Measurements from ENCODE around the gene AUTS2. TPM values are rescaled to one million over a fixed set of nuclear protein-coding genes. Genes with fewer than 3 reads are reported as not detected.

Gene AUTS2
- total and polyA plus RNA-seq, 10 of the 15 experiments (the other 5 are each of a cell fraction or from before 2014, with no cell fraction given) = 6.4 to 55.6 (median 21.6) TPM

DNA sequence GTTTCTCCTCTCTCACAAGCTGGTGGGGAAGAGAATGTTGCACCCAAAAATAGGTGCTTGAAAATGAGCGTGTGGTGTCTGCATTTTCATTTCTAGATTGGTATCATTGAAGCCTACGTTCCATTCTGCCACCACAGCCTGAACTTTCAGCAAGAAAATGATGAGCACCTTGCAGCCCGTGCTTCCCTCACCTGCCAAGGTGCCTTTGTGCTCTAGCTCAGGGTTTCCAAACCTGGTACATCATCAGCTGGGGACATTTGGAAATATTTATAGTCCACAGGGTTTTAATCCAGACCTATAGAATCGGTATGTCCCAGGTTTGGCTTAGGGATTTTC is 701.2 kb downstream of the AUTS2 start:
- ATAC-seq (no peak), DNase-seq (ENCODE audit: low read depth, low spot score) (no peak), FAIRE-seq (no peak)
- ChIA-PET RAD21 (ENCODE audit: unreplicated experiment) (no interaction called here), CTCF (interaction anchor here (0.9 kb wide), 1 partner anchor 8 kb away, joined by 3 read pairs; no protein-coding TSS in a partner anchor), POLR2A (no interaction called here), SMC1A (ENCODE audit: uncharacterized antibody, unreplicated experiment) (interaction anchor here (0.9 to 1.2 kb wide), 2 partner anchors 32 to 61 kb away, joined by 3 read pairs; no protein-coding TSS in a partner anchor)
- intact Hi-C loops (cut with micrococcal nuclease; ENCODE audit: unreplicated experiment) = no loop called here
- Histone ChIP-seq H4K20me1 (ENCODE audit: control insufficient read depth, insufficient read depth) (no peaks in the 10 kb centered on the region), H3K27ac (ENCODE audit: control insufficient read depth, insufficient read depth) (no peak overlapping the region), H3K9me3 (replicated peaks; ENCODE audit: control insufficient read depth, insufficient read depth, low read length) (no peaks in the 10 kb centered on the region), H2AFZ (ENCODE audit: control insufficient read depth, low read depth, low read length) (no peak overlapping the region), H3K4me1 (ENCODE audit: control insufficient read depth, insufficient read depth, low read length) (no peaks in the 10 kb centered on the region), H3K4me3 (no peak overlapping the region), H3K4me2 (ENCODE audit: control insufficient read depth, insufficient read depth) (no peak overlapping the region), H3K27me3 (replicated peaks in 1 of 2; ENCODE audit: control insufficient read depth in 2 of 2, insufficient read depth in 2 of 2, low read length in 1 of 2) (no peaks in the 10 kb centered on the region), H3K36me3 (ENCODE audit: control insufficient read depth in 2 of 2, insufficient read depth in 2 of 2, low read length in 1 of 2) (no peaks in the 10 kb centered on the region; a peak in 1 of 4 replicates), H3K79me2 (ENCODE audit: control insufficient read depth, insufficient read depth, low read length) (no peaks in the 10 kb centered on the region), H3K9ac (ENCODE audit: control insufficient read depth, insufficient read depth, low read length) (no peak overlapping the region)
- TF ChIP-seq NFYA (IDR thresholded peaks at IDR 0.05; ENCODE audit: borderline replicate concordance, low read depth, low read length) = no peak
- TF ChIP-seq MYB (IDR thresholded peaks at IDR 0.05; ENCODE audit: borderline replicate concordance, low read depth, low read length) = no peak
- TF ChIP-seq, protein P1, sequence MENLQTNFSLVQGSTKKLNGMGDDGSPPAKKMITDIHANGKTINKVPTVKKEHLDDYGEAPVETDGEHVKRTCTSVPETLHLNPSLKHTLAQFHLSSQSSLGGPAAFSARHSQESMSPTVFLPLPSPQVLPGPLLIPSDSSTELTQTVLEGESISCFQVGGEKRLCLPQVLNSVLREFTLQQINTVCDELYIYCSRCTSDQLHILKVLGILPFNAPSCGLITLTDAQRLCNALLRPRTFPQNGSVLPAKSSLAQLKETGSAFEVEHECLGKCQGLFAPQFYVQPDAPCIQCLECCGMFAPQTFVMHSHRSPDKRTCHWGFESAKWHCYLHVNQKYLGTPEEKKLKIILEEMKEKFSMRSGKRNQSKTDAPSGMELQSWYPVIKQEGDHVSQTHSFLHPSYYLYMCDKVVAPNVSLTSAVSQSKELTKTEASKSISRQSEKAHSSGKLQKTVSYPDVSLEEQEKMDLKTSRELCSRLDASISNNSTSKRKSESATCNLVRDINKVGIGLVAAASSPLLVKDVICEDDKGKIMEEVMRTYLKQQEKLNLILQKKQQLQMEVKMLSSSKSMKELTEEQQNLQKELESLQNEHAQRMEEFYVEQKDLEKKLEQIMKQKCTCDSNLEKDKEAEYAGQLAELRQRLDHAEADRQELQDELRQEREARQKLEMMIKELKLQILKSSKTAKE (IDR thresholded peaks at IDR 0.05; ENCODE audit: low read depth, poor library complexity, severe bottlenecking) = no peak
- TF ChIP-seq RELA (IDR thresholded peaks at IDR 0.05; ENCODE audit: borderline replicate concordance, partially characterized antibody) = no peak
- TF ChIP-seq, protein P2, sequence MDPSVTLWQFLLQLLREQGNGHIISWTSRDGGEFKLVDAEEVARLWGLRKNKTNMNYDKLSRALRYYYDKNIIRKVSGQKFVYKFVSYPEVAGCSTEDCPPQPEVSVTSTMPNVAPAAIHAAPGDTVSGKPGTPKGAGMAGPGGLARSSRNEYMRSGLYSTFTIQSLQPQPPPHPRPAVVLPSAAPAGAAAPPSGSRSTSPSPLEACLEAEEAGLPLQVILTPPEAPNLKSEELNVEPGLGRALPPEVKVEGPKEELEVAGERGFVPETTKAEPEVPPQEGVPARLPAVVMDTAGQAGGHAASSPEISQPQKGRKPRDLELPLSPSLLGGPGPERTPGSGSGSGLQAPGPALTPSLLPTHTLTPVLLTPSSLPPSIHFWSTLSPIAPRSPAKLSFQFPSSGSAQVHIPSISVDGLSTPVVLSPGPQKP (IDR thresholded peaks at IDR 0.05; ENCODE audit: low read depth, low read length) = no peak
- TF ChIP-seq, protein P3, sequence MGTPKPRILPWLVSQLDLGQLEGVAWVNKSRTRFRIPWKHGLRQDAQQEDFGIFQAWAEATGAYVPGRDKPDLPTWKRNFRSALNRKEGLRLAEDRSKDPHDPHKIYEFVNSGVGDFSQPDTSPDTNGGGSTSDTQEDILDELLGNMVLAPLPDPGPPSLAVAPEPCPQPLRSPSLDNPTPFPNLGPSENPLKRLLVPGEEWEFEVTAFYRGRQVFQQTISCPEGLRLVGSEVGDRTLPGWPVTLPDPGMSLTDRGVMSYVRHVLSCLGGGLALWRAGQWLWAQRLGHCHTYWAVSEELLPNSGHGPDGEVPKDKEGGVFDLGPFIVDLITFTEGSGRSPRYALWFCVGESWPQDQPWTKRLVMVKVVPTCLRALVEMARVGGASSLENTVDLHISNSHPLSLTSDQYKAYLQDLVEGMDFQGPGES (IDR thresholded peaks at IDR 0.05) = no peak
- TF ChIP-seq SP1 (IDR thresholded peaks at IDR 0.05; ENCODE audit: low read depth, low read length) = no peak
- in situ Hi-C loops (cut with MboI) = no loop called here
- WGBS (ENCODE audit: insufficient coverage, insufficient replicate concordance, low lambda C conversion rate, missing lambda C conversion rate) = 9% methylated on average over 4 of the region's 4 CpGs
- BruUV-seq (replicated peaks) = no TSS peak

Data from GM12878 (cell line).